Body of pancreas (tissue), 4 donors: ENCODE measurements around the gene JMJD8.

Experiments used
- POLR2A ChIP-seq, 3 donors: fragments of 450-650 bp; IDR thresholded peaks; one replicate each; pipeline ENCODE4 v1.6.1; 2016; ENCODE audit warnings: antibody characterized with exemption in 3 of 3, mild to moderate bottlenecking in 2 of 3
- TF ChIP-seq, protein P1 (sequence below), 7 experiments: fragments of 450-650 bp in 4 of 7; fragments of 200-600 bp in 3 of 7; sonication (generic) in 3 of 7; IDR thresholded peaks; one replicate each; pipeline ENCODE4 v1.5.1; 2016 to 2019; ENCODE audit warnings: antibody characterized with exemption in 7 of 7

DNA sequence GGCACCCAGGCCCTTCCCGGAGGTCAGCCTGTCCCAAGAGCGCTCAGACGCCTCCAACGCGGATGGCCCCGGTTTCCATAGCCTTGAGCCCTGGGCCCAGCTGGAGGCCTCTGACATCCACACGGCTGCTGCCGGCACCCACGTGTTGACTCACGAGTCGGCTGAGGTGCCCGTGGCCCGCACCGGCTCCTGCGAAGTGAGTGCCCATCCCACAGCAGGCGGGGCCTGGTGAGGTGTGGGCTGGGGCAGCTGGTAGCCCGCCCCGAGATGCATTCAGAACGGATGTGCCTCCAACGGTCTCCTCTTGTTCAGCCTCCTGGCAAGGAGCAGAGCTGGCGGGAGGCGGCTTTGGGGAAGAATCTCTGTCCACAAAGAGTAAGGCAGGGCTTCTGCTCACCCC is 32.3 kb downstream of the JMJD8 start:
- TF ChIP-seq, protein P1, sequence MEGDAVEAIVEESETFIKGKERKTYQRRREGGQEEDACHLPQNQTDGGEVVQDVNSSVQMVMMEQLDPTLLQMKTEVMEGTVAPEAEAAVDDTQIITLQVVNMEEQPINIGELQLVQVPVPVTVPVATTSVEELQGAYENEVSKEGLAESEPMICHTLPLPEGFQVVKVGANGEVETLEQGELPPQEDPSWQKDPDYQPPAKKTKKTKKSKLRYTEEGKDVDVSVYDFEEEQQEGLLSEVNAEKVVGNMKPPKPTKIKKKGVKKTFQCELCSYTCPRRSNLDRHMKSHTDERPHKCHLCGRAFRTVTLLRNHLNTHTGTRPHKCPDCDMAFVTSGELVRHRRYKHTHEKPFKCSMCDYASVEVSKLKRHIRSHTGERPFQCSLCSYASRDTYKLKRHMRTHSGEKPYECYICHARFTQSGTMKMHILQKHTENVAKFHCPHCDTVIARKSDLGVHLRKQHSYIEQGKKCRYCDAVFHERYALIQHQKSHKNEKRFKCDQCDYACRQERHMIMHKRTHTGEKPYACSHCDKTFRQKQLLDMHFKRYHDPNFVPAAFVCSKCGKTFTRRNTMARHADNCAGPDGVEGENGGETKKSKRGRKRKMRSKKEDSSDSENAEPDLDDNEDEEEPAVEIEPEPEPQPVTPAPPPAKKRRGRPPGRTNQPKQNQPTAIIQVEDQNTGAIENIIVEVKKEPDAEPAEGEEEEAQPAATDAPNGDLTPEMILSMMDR (IDR thresholded peaks at IDR 0.05), result no peak
- TF ChIP-seq POLR2A (IDR thresholded peaks at IDR 0.05), result no peak
